Fibroblast of skin of back (primary cell): ENCODE measurements around the gene HSPD1.
"Not testable (repeated sequence)": the region's sequence is repeated elsewhere in the genome, so short reads cannot be mapped to it uniquely, and the experiment has no call there.

Experiments
- DNase-seq: peaks from one replicate; pipeline ENCODE4 v3.0.0-alpha.2; 2013

Gene HSPD1

DNA sequence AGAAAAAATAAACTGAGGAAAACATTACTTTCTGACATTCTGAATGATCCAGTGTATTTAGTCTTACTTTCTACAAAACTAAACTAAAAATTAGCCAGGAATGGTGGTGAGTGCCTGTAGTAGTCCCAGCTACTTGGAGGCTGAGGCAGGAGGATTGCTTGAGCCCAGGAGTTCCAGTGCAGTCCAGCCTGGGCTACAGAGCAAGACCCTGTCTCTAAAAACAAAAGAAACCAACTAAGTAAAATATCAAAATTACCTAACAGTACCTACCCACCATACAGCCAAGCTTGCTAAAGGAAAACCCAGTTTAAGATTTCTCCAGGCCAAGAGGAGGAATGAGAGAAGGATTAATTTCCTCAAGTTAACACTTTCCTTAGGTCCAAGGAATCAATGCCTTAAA is 2.9 kb downstream of the HSPD1 start:
- DNase-seq: no peak

DNA sequence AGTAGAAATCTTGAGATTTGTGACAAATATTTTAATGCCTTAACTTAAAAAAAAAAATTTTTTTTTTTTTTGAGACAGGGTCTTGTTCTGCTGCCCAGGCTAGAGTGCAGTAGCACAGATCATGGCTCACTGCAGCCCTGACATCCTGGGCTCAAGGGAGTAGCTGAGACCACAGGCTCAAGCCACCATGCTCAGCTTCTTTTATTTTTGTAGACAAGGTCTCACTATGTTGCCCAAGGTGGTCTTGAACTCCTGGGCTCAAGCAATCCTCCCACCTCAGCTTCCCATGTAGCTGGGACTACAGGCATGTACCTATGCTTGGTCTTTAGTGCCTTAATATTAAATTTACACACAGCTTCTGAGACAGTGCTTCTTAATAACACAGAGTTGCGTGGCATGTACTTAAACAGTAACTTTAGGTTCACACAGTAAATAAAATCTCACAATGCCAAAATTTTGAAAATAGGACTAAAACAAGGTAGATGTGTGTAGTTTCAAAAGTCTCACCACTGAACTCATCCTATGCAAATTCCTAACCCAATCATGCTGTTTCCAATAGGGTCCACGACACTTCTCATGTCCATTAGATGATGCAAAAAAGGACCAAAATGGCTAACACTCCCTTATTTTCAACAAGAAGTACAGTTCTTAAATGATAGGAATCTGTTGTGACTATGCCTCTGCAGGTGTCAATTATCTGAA is 4.1 kb downstream of the HSPD1 start:
- DNase-seq: no peak

DNA sequence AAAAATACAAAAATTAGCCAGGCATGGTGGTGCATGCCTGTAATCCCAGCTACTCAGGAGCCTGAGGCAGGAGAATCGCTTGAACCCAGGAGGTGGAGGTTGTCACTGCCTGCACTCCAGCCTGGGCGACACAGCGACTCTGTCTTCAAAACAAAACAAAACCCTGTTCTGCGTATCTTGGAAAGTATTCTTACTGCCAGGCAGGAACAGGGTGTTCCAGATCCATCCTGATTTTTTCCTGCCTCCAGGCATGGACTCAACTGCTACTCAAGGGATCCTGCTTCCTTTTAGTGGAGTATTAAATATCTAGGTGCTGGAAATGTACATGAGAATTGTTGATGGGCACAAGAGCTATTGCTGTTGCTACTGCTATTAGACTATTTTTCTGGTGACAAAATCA is 12.3 kb downstream of the HSPD1 start:
- no peak for DNase-seq

DNA sequence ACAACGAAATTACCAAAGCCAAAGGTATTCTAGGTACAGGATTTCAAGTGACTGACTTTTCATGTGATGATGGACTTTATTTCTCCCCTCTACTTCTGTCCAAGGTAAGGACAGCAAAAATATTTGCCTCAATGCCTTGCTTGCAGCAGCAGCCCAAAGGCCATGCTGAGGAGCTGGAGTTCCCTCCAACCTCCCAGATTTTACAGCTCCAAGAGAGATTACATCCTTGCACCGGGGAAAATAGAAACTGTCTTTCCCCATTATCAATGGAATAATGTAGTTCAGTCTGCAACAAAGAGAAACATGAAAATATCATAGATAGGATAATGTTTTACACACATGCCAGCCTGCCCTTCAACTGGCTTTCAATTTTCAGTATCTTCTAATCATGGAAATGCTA is 13.5 kb downstream of the HSPD1 start:
- no peak for DNase-seq

- DNase-seq: not testable (repeated sequence)
Measured at GRCh38 chr2:197484248-197484647, 15.4 kb downstream of the HSPD1 start.

GRCh38 chr2:197480165-197481036 is 19.2 kb downstream of the HSPD1 start:
- DNase-seq: no peak

GRCh38 chr2:197477797-197478196 is 21.8 kb downstream of the HSPD1 start:
- DNase-seq: no peak

- no peak for DNase-seq
Measured at GRCh38 chr2:197472166-197472565, 27.5 kb downstream of the HSPD1 start.

DNA sequence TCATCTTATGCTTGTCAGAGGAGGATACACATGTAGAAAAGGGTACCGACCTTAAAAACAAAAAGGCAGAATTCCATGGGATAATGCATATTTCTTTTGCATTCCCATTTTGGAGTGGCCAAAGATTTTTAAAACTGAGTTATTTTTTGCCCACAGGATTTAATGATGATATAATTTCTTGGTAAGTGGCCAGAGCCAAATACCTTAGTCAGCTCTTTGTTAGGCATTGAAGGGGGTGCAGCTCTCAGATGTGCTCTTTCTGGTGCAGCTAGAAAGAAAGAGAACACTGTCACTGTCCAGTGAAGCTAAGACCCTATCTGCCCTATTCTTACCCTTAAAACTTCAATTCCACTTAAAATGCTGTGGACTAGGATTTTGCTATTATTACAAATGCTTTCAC is 35.5 kb downstream of the HSPD1 start:
- DNase-seq: peak; percentile 27

DNA sequence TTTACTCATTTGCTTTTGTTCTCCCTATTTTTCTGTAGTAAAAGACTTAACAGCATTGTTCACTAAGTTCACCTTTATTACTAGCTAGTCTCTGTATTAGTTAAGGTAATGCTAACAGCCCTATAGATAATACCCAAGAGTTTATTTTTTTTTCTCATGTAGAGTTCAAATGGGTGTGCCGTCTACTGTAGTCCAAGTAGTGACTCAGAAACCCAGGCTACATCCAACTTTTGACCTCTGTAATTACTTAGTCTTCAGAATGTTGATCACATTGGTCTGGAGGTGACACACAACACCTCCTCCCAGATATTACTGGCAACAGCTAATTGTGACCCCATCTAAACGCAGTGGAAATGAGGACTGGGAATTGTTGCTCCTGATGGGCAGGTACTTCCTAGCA is 38.6 kb downstream of the HSPD1 start:
- DNase-seq: no peak

DNA sequence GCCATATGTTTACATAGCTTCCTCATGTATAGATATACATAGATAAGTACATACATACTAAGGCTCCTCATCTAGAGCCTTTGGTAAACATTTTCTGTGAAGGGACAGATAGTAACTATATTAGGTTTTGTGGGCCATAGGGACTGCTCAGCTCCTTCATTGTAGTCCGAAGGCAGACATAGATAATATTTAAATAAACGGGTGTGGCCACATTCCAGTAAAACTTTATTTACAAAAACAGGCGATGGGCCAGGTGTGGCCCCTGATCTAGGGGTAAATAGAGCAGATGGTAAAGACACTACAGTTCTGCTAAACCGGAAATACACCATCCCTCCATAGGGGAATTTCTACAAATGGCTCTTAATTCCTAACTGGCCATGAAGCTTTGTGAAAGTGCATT is 39.0 kb downstream of the HSPD1 start:
- DNase-seq: no peak

GRCh38 chr2:197455428-197455827 is 44.2 kb downstream of the HSPD1 start:
- no peak for DNase-seq

DNA sequence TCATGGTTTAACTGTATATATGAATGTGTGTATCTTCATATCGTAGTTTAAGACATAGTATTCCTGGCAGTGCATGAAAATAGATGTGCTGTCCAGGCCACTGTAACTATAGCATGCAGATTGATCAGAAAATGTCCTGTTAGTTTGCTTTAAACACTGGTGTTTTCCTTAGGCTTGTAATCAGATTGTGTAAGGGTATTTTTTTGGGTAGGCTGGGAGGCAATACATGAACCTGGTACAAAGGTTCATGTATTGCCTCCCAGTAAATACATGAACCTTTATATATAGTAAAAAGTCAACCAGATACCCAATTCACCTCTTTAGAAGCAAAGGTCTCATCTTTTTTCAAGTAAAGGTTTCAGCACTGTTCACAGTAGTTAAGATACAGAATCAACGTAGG is 44.7 kb downstream of the HSPD1 start:
- DNase-seq: no peak

DNA sequence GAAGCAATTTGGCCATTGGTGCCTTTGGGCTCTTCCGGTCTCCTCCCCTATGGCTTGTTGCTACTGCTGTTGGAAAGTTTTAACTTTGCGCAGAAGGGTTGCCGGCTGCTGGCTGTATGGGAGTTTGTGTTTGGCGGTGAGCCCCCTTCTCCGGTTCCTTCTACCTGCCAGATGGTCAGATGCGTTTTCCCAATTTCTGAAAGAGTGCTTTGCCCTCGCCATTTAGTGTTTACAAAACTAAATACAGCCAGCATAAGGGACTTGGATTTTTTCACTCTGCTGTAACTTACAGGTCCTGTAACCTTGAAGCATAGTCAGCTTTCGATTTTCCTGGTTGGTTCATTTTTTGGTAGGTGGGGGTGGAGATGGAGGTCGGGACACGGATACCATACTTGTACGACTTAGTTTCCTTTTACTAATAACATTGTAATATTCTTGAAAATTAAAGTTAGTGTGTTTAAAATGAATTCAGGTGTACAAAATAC is 45.7 kb downstream of the HSPD1 start:
- DNase-seq: peak; percentile 94

DNA sequence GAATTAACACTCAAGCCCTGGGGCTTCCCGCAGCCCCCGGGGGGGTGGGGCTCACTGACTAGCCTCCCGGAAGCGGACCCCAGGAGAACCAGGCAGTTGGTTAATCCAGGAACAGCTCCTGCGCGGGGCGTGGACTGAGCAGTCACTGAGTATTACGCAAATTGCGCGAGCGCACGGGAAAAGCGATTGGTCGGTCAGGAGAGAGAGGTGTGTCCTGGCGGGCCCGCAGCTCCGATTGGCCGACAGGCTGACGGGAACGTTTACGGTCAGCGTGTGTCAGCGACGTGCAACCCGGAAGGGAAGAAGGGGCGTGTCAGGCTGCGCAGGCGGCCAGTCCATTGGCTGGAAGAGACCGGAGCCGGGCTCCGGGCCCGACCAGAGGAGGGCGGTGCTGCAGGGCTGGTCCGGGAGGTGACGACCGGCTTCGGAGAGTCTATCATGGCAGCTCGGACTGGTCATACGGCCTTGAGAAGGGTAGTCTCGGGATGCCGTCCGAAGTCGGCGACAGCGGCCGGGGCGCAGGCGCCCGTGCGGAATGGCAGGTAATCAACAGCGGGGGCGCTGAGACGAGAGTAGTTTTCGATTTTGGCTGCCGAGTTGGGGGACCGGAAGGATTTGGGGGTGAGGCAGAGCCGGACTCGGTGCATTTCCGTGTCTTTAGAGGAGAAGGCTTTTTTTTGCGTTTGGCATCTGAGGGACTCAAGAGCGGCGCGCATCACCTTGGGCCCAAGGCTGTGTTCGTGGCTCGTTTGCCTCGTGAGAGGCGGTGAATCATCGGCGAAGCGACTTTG is 46.3 kb downstream of the HSPD1 start, which contains the start of gene COQ10B:
TSS of gene COQ10B (plus strand) at position 430 of the 791 bp plus-strand sequence. CDS start at position 439, 9 bp downstream.
- peak; percentile 99 for DNase-seq

DNA sequence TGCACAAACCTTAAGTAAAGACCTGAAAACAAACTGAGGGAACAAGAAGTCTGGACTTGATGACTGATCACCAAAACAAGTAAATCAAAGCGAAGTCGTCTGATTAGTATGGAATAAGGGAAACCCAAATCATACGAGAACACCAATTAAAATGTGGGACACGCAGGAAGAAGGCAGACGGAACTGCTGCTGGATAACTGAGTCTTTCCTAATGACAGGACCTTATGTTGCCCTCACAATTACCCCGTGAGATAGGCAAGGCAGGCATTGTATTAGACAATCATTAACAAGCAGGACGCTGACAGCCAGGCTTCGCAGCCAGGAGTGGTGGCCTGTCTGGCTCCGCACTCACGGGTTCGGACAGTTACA is 46.9 kb downstream of the HSPD1 start:
- no peak for DNase-seq

- DNase-seq: not testable (repeated sequence)
Measured at GRCh38 chr2:197450935-197451358, 48.7 kb downstream of the HSPD1 start.

DNA sequence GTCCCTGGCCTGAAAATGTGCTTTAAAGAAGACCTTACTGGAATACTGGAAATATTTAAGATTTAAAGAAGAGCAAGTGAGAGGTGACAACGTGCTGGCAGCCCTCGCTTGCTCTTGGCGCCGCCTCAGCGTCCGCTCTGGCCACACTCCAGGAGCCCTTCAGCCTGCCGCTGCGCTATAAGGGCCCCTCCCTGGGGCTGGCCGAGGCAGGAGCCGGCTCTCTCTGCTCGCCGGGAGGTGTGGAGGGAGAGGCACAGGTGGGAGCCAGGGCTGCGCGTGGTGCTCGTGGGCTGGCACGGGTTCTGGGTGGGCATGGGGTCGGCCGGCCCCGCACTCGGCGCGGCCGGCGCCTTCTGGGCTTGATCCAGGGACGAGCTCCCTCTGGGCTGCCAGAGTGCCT is 49.2 kb downstream of the HSPD1 start:
- no peak for DNase-seq

DNA sequence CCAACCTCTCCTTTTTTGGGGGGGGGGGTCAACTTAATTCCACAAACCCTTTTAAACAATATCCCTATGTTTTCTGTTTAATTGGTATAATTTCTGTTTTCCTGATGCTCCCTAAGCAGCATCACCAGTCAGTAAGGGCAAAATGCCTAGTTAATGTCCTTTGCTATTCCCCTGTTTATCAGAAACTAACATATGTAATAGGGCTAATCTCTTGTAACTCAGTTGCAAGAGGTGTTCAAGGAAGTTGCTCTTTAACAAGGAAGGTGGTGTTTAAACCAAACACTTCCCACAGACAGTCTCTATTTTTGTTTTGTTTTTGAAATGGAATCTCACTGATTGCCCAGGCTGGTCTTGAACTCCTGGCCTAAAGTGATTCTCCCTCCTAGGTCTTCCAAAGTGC is 52.8 kb downstream of the HSPD1 start:
- no peak for DNase-seq

- peak; percentile 41 for DNase-seq
Measured at GRCh38 chr2:197445746-197446145, 53.9 kb downstream of the HSPD1 start.

DNA sequence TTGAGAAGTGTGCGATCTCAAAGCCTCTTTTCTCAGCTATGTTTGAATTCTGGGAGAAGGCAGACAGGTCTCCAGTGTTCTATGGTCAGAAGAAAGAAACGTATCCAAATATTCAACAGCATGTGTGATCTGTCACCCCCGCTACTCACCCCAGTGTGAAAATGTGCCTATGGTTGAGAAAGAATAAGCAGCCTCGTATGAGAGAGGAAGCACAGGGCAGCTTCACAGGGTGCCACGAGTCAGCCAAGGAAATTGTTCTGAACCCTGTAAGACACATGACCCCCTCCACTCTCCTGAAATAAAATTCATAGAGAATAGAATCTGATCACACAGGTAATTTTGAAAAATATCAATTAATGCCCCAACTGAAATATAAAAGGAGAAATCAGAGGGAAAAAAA is 56.8 kb downstream of the HSPD1 start:
- DNase-seq: no peak

- DNase-seq: no peak
Measured at GRCh38 chr2:197437380-197437779, 62.3 kb downstream of the HSPD1 start.
